Measurements from ENCODE around the gene OTX1. TPM values are rescaled to one million over a fixed set of nuclear protein-coding genes. Genes with fewer than 3 reads are reported as not detected.

The OTX1 gene
- total RNA-seq, 1 donor, result not detected

GRCh38 chr2:63046961-63047320 is 3.7 kb upstream of the OTX1 start:
- peak in 1 of 3 donors; percentile 14 for DNase-seq (ENCODE audit: low read depth in 2 of 3, low spot score in 2 of 3)

- DNase-seq (ENCODE audit: low read depth in 2 of 3, low spot score in 2 of 3), result peak in 1 of 3 donors; percentile 58
These were observed 3.0 kb upstream of the OTX1 start for GRCh38 chr2:63047321-63048279.

GRCh38 chr2:63048367-63049171 is 2.1 kb upstream of the OTX1 start:
- no peak for DNase-seq (ENCODE audit: low read depth in 2 of 3, low spot score in 2 of 3)

GRCh38 chr2:63049211-63049969 is 1.2 kb upstream of the OTX1 start:
- peak in 1 of 3 donors; percentile 50 for DNase-seq (ENCODE audit: low read depth in 2 of 3, low spot score in 2 of 3)

GRCh38 chr2:63049970-63050333 is 678 bp upstream of the OTX1 start:
- peak in 1 of 3 donors; percentile 48 for DNase-seq (ENCODE audit: low read depth in 2 of 3, low spot score in 2 of 3)

- peak in 1 of 3 donors; percentile 22 for DNase-seq (ENCODE audit: low read depth in 2 of 3, low spot score in 2 of 3)
These were observed 588 bp downstream of the OTX1 start for GRCh38 chr2:63051042-63051794.

GRCh38 chr2:63051795-63052333 is 1.2 kb downstream of the OTX1 start:
- peak in 1 of 3 donors; percentile 15 for DNase-seq (ENCODE audit: low read depth in 2 of 3, low spot score in 2 of 3)

GRCh38 chr2:63052411-63053080 is 1.9 kb downstream of the OTX1 start:
- DNase-seq (ENCODE audit: low read depth in 2 of 3, low spot score in 2 of 3), result peak in 1 of 3 donors; percentile 19

- DNase-seq (ENCODE audit: low read depth in 2 of 3, low spot score in 2 of 3), result peak in 1 of 3 donors; percentile 30
These were observed 2.7 kb downstream of the OTX1 start for GRCh38 chr2:63053081-63053888.

GRCh38 chr2:63053889-63054602 is 3.4 kb downstream of the OTX1 start:
- peak in 2 of 3 donors; percentile 62 to 65 for DNase-seq (ENCODE audit: low read depth in 2 of 3, low spot score in 2 of 3)

- peak in 1 of 3 donors; percentile 21 for DNase-seq (ENCODE audit: low read depth in 2 of 3, low spot score in 2 of 3)
These were observed 4.2 kb downstream of the OTX1 start for GRCh38 chr2:63054841-63055225.

- peak in 1 of 3 donors; percentile 18 for DNase-seq (ENCODE audit: low read depth in 2 of 3, low spot score in 2 of 3)
These were observed 4.8 kb downstream of the OTX1 start for GRCh38 chr2:63055226-63056106.

- peak in 1 of 3 donors; percentile 25 for DNase-seq (ENCODE audit: low read depth in 2 of 3, low spot score in 2 of 3)
These were observed 5.7 kb downstream of the OTX1 start for GRCh38 chr2:63056107-63057050.

GRCh38 chr2:63057249-63058143 is 6.9 kb downstream of the OTX1 start:
- peak in 1 of 3 donors; percentile 39 for DNase-seq (ENCODE audit: low read depth in 2 of 3, low spot score in 2 of 3)
